Measurements from ENCODE around the gene NCKAP5.

DNA sequence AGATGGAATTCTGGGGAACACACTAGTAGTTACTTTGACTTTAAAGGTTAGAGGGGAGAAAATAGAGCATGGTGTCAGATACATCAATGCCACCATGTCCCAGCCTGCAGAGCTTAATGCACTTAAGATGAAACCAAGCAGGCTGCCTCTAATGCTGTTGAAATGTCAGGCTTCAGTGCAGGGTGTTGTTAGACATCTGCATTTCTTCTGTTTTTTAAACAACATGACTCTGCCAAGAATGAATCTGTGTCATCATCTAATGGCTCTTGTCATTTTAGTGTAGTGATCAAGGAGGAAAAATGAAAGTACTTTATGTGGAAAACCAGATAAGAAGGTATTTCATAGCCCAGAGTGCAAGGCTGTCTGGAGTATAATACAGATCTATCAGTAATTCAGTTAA is 928.1 kb downstream of the NCKAP5 start:
- TF ChIP-seq, protein P1, sequence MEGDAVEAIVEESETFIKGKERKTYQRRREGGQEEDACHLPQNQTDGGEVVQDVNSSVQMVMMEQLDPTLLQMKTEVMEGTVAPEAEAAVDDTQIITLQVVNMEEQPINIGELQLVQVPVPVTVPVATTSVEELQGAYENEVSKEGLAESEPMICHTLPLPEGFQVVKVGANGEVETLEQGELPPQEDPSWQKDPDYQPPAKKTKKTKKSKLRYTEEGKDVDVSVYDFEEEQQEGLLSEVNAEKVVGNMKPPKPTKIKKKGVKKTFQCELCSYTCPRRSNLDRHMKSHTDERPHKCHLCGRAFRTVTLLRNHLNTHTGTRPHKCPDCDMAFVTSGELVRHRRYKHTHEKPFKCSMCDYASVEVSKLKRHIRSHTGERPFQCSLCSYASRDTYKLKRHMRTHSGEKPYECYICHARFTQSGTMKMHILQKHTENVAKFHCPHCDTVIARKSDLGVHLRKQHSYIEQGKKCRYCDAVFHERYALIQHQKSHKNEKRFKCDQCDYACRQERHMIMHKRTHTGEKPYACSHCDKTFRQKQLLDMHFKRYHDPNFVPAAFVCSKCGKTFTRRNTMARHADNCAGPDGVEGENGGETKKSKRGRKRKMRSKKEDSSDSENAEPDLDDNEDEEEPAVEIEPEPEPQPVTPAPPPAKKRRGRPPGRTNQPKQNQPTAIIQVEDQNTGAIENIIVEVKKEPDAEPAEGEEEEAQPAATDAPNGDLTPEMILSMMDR (IDR thresholded peaks at IDR 0.05), result no peak
- TF ChIP-seq POLR2A (IDR thresholded peaks at IDR 0.05), result no peak
